Right lobe of liver (tissue), 4 donors: ENCODE results near the gene EEF2K.

Source experiments
- CTCF ChIP-seq, 4 donors: fragments of 200-600 bp in 3 of 4; fragments of 450-650 bp in 1 of 4; IDR thresholded peaks; one replicate each; pipeline versions ENCODE4 v1.5.1 to v1.8.0; 2016 to 2022; ENCODE audit warnings: antibody characterized with exemption in 4 of 4, mild to moderate bottlenecking in 2 of 4
- POLR2A ChIP-seq: fragments of 450-650 bp; IDR thresholded peaks from one replicate; pipeline ENCODE4 v1.6.1; 2017; ENCODE audit warnings: antibody characterized with exemption, mild to moderate bottlenecking
- donor health status: DM: no; HTN: no; CAD: no.
- donor health status: DM: no; HTN: no; CAD: no.
- donor health status: DM: no; HTN: yes; CAD: no.

- TF ChIP-seq CTCF (IDR thresholded peaks at IDR 0.05) = no peak
- no peak for TF ChIP-seq POLR2A
Observed at GRCh38 chr16:22162656-22163009, 43.4 kb upstream of the EEF2K start.
